HepG2 (cell line): ENCODE data around the gene C6orf132. TPM values are rescaled to one million over a fixed set of nuclear protein-coding genes. Genes with fewer than 3 reads are reported as not detected.

ENCODE experiments used
- ARID2 ChIP-seq: sonication (generic); formaldehyde crosslinking; IDR thresholded peaks from 2 replicates; pipeline ENCODE4 v1.8.1; 2022; ENCODE audit warnings: mild to moderate bottlenecking, missing genetic modification reagents, borderline replicate concordance
- ATF1 ChIP-seq: IDR thresholded peaks from 2 replicates; pipeline ENCODE4 v1.6.1; 2016; ENCODE audit warnings: mild to moderate bottlenecking, control low read depth
- CEBPG ChIP-seq: IDR thresholded peaks from 2 replicates; pipeline ENCODE4 v1.6.1; 2016
- ELF4 ChIP-seq: sonication (generic); formaldehyde crosslinking; IDR thresholded peaks from 2 replicates; pipeline ENCODE4 v1.5.0; 2020; ENCODE audit warnings: missing genetic modification reagents, mild to moderate bottlenecking, moderate library complexity, borderline replicate concordance
- GATAD1 ChIP-seq: IDR thresholded peaks from 2 replicates; pipeline ENCODE4 v1.6.1; 2016; ENCODE audit warnings: missing genetic modification reagents, missing compliant biosample characterization
- GLI4 ChIP-seq: sonication (generic); formaldehyde crosslinking; IDR thresholded peaks from 2 replicates; pipeline ENCODE4 v1.5.1; 2020; ENCODE audit warnings: missing genetic modification reagents, mild to moderate bottlenecking, moderate library complexity, borderline replicate concordance
- HMG20B ChIP-seq: conservative IDR thresholded peaks from 2 replicates; pipeline ENCODE4 v1.6.1; 2016; ENCODE audit warnings: missing genetic modification reagents, missing compliant biosample characterization
- HNF4A ChIP-seq: sonication (generic); formaldehyde crosslinking; IDR thresholded peaks from 2 replicates; pipeline ENCODE4 v1.4.0; 2020; ENCODE audit warnings: missing genetic modification reagents
- IKZF1 ChIP-seq: fragments of 450-650 bp; IDR thresholded peaks from 2 replicates; pipeline ENCODE4 v1.7.1; 2016
- KDM5B ChIP-seq: sonication (generic); formaldehyde crosslinking; IDR thresholded peaks from 2 replicates; pipeline ENCODE4 v1.4.0; 2020; ENCODE audit warnings: missing genetic modification reagents, mild to moderate bottlenecking, borderline replicate concordance
- KLF15 ChIP-seq: sonication (generic); formaldehyde crosslinking; IDR thresholded peaks from 2 replicates; pipeline ENCODE4 v1.8.1; 2023; ENCODE audit warnings: borderline replicate concordance, mild to moderate bottlenecking, inconsistent platforms, missing genetic modification reagents, mixed read lengths
- MED8 ChIP-seq: sonication (generic); formaldehyde crosslinking; IDR thresholded peaks from 2 replicates; pipeline ENCODE4 v1.8.1; 2023; ENCODE audit warnings: mild to moderate bottlenecking, missing genetic modification reagents; ENCODE audit not compliant: insufficient replicate concordance
- MXI1 ChIP-seq: IDR thresholded peaks from 3 replicates; pipeline ENCODE4 v1.6.1; 2012; ENCODE audit warnings: low read depth, low read length, inconsistent platforms, borderline replicate concordance
- NCOA2 ChIP-seq: sonication (generic); formaldehyde crosslinking; IDR thresholded peaks from 2 replicates; pipeline ENCODE4 v1.8.0; 2022; ENCODE audit warnings: inconsistent platforms
- PHF8 ChIP-seq: sonication (generic); formaldehyde crosslinking; IDR thresholded peaks from 2 replicates; pipeline ENCODE4 v1.5.0; 2020; ENCODE audit warnings: missing genetic modification reagents
- POLR2G ChIP-seq: fragments of 200-400 bp; formaldehyde crosslinking; IDR thresholded peaks from 2 replicates; pipeline ENCODE4 v1.6.1; 2018; ENCODE audit warnings: mild to moderate bottlenecking, low read depth, low read length, moderate library complexity
- RBFOX2 ChIP-seq: fragments of 200-400 bp; formaldehyde crosslinking; IDR thresholded peaks from 2 replicates; pipeline ENCODE4 v1.6.1; 2017; ENCODE audit warnings: low read depth, mild to moderate bottlenecking, low read length
- SAP130 ChIP-seq: IDR thresholded peaks from 2 replicates; pipeline ENCODE4 v1.6.1; 2016; ENCODE audit warnings: low read depth
- SPEN ChIP-seq: sonication (generic); formaldehyde crosslinking; IDR thresholded peaks from 2 replicates; pipeline ENCODE4 v1.5.1; 2020; ENCODE audit warnings: low read depth, mild to moderate bottlenecking, missing genetic modification reagents
- SSRP1 ChIP-seq: IDR thresholded peaks from 2 replicates; pipeline ENCODE4 v1.6.1; 2016; ENCODE audit warnings: control low read depth
- ZBTB38 ChIP-seq: sonication (generic); formaldehyde crosslinking; IDR thresholded peaks from 2 replicates; pipeline ENCODE4 v1.5.1; 2020; ENCODE audit warnings: mild to moderate bottlenecking, missing genetic modification reagents
- ZNF674 ChIP-seq: sonication (generic); formaldehyde crosslinking; IDR thresholded peaks from 2 replicates; pipeline ENCODE4 v1.5.0; 2020; ENCODE audit warnings: low read depth, mild to moderate bottlenecking, missing genetic modification reagents
- ZNF761 ChIP-seq: sonication (generic); formaldehyde crosslinking; conservative IDR thresholded peaks from 2 replicates; pipeline ENCODE4 v1.4.0; 2020; ENCODE audit warnings: mild to moderate bottlenecking, missing genetic modification reagents
- ZNF83 ChIP-seq: sonication (generic); formaldehyde crosslinking; IDR thresholded peaks from 2 replicates; pipeline ENCODE4 v1.4.0; 2020; ENCODE audit warnings: missing genetic modification reagents, mild to moderate bottlenecking, borderline replicate concordance
- ZZZ3 ChIP-seq: sonication (generic); formaldehyde crosslinking; IDR thresholded peaks from 2 replicates; pipeline ENCODE4 v1.4.0; 2020; ENCODE audit warnings: missing genetic modification reagents, mild to moderate bottlenecking, borderline replicate concordance
- polyA plus RNA-seq, 8 experiments: library from polyadenylated mRNA; depleted of rRNA in 3 of 8; stranded (reverse) in 7 of 8; unstranded in 1 of 8; fragments of >200 nt; fragmentation: Illumina TruSeq in 4 of 8; extraction: Trizol in 4 of 8; gene quantifications; 2 replicates each; pipeline versions ENCODE4 v1.2.1 to v1.2.3, GENCODE V29; 2011 to 2016; ENCODE audit warnings: low read depth in 4 of 8, missing spikeins in 1 of 8, mixed read lengths in 1 of 8; ENCODE audit not compliant: insufficient read depth in 1 of 8
- total RNA-seq, 5 experiments: library from RNA; depleted of rRNA; stranded (reverse); fragments of >200 nt; fragmentation: Illumina TruSeq; extraction: Trizol; gene quantifications; 2 replicates each; pipeline ENCODE4 v1.2.3, GENCODE V29; 2016; ENCODE audit warnings: low read depth in 1 of 5
- TF ChIP-seq, protein P1 (sequence below): sonication (generic); formaldehyde crosslinking; IDR thresholded peaks from 2 replicates; pipeline ENCODE4 v1.4.0; 2020; ENCODE audit warnings: missing genetic modification reagents, borderline replicate concordance
- TF ChIP-seq, protein P2 (sequence below): sonication (generic); formaldehyde crosslinking; IDR thresholded peaks from 2 replicates; pipeline ENCODE4 v1.4.0; 2020; ENCODE audit warnings: missing genetic modification reagents

The C6orf132 gene
- total and polyA plus RNA-seq, 2 of the 13 experiments (the other 11 are each of a cell fraction or from before 2014, with no cell fraction given), result 0.78 to 3.0 TPM

DNA sequence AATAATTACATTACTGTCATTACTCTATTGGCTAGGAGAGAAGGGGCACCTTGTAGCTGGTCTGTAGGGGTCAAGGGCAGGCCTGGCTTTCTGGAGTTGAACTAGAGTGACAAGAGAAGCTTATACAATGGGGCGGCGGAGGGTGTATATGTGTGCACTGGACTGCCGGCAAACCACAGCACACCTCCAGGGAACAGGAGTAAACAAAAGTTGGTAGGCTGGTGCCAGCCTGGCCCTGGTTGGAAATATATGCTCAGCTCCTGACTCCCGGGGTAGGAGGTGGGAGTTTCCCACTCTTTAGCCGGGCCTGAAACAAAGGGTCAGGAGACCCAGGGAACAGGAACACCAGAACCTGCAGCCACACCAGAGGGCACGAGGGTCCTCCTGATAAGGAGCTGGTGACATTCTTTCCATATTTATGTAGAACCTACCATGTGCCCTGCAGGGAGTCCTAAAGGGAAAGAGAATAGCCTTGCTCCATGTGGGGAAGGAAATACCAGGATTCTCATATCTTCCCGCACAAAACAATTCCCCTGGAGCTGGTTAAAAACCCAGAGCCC is 5.1 kb downstream of the C6orf132 start (continued):
- TF ChIP-seq, protein P1, sequence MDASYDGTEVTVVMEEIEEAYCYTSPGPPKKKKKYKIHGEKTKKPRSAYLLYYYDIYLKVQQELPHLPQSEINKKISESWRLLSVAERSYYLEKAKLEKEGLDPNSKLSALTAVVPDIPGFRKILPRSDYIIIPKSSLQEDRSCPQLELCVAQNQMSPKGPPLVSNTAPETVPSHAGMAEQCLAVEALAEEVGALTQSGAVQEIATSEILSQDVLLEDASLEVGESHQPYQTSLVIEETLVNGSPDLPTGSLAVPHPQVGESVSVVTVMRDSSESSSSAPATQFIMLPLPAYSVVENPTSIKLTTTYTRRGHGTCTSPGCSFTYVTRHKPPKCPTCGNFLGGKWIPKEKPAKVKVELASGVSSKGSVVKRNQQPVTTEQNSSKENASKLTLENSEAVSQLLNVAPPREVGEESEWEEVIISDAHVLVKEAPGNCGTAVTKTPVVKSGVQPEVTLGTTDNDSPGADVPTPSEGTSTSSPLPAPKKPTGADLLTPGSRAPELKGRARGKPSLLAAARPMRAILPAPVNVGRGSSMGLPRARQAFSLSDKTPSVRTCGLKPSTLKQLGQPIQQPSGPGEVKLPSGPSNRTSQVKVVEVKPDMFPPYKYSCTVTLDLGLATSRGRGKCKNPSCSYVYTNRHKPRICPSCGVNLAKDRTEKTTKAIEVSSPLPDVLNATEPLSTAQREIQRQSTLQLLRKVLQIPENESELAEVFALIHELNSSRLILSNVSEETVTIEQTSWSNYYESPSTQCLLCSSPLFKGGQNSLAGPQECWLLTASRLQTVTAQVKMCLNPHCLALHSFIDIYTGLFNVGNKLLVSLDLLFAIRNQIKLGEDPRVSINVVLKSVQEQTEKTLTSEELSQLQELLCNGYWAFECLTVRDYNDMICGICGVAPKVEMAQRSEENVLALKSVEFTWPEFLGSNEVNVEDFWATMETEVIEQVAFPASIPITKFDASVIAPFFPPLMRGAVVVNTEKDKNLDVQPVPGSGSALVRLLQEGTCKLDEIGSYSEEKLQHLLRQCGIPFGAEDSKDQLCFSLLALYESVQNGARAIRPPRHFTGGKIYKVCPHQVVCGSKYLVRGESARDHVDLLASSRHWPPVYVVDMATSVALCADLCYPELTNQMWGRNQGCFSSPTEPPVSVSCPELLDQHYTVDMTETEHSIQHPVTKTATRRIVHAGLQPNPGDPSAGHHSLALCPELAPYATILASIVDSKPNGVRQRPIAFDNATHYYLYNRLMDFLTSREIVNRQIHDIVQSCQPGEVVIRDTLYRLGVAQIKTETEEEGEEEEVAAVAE, result no peak
- TF ChIP-seq ELF4 (CRISPR knock-in tag) (no peak), ZNF83 (CRISPR knock-in tag) (0 out of 2 replicates have a peak, but pooled peaks have one; percentile 41), CEBPG (CRISPR knock-in tag) (no peak), PHF8 (no peak), SAP130 (CRISPR knock-in tag) (0 out of 2 replicates have a peak, but pooled peaks have one; percentile 26), SPEN (CRISPR knock-in tag) (no peak), MED8 (CRISPR knock-in tag) (no peak), SSRP1 (CRISPR knock-in tag) (no peak), IKZF1 (no peak), HNF4A (CRISPR knock-in tag) (peak; percentile 41; the same call in 1 of the 2 replicates), GATAD1 (CRISPR knock-in tag) (peak; percentile 3; the same call in 1 of the 2 replicates), ARID2 (CRISPR knock-in tag) (0 out of 2 replicates have a peak, but pooled peaks have one; percentile 38), ATF1 (CRISPR knock-in tag) (no peak), NCOA2 (CRISPR knock-in tag) (peak; percentile 22; the same call in 1 of the 2 replicates), MXI1 (0 out of 3 replicates have a peak, but pooled peaks have one; percentile 7), GLI4 (CRISPR knock-in tag) (no peak), ZNF674 (no peak), RBFOX2 (no peak), KDM5B (CRISPR knock-in tag) (peak; percentile 21; the same call in 1 of the 2 replicates), POLR2G (no peak), KLF15 (CRISPR knock-in tag) (no peak), ZZZ3 (no peak), ZNF761 (CRISPR knock-in tag) (no peak), HMG20B (CRISPR knock-in tag) (no peak), ZBTB38 (CRISPR knock-in tag) (no peak)
- TF ChIP-seq, protein P2, sequence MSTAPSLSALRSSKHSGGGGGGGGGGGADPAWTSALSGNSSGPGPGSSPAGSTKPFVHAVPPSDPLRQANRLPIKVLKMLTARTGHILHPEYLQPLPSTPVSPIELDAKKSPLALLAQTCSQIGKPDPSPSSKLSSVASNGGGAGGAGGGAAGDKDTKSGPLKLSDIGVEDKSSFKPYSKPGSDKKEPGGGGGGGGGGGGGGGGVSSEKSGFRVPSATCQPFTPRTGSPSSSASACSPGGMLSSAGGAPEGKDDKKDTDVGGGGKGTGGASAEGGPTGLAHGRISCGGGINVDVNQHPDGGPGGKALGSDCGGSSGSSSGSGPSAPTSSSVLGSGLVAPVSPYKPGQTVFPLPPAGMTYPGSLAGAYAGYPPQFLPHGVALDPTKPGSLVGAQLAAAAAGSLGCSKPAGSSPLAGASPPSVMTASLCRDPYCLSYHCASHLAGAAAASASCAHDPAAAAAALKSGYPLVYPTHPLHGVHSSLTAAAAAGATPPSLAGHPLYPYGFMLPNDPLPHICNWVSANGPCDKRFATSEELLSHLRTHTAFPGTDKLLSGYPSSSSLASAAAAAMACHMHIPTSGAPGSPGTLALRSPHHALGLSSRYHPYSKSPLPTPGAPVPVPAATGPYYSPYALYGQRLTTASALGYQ (CRISPR knock-in tag), result peak; percentile 78; the same call in 1 of the 2 replicates
